OCI-LY1 (cell line): ENCODE measurements around the gene RIPK3.

Source experiments
- CTCF ChIP-seq: fragments of 200-600 bp; sonication (generic), shearing (Covaris generic); IDR thresholded peaks from 2 replicates; pipeline ENCODE4 v1.5.1; 2017; ENCODE audit warnings: mild to moderate bottlenecking, antibody characterized with exemption, low read length, moderate library complexity, mixed read lengths
- EZH2 ChIP-seq: fragments of 200-600 bp; sonication (generic), shearing (Covaris generic); IDR thresholded peaks from 2 replicates; pipeline ENCODE4 v1.8.0; 2017; ENCODE audit warnings: borderline replicate concordance, mixed run types, mild to moderate bottlenecking, antibody characterized with exemption, low read length, moderate library complexity, mixed read lengths

DNA sequence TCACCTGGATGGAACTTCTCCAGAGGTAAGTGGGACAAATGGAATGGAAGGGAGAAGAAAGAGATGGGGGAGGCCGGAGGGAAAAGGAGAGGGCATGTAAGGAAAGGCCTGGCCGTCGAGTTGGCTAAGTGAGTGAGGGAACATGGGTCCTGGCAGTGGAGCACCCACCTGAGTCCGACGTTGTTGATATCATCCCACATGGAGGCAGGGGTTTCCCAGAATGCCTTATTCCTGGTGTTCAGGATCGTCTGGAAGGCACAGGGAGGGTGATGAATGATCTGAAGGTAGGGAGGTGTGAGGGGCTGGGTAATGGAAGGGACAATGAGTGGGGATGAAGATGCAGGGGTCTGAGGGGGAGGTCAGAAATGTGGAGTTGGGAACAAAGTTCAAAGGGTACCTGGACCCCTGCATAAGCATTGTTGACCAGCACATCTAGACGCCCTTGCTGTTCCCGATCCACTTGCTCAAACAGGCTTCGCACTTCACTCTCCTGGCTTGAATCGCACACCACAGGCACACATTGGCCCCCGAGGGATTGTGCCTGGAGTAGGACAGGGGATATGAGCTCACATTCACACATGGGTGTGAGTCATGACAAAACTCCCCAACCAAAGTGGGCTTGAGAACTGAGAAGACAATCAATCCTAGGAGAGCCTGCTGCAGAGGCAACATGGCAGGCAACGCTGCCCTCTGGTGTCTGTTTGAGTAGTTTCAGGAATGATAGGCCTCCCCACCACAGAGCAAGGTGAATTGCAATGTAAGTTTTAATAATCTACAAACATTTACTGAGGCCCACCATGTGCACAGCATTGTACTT lies 43.2 kb downstream of the RIPK3 start:
- TF ChIP-seq CTCF (peak; percentile 79), EZH2 (no peak)
